GM23338 (cell line): ENCODE results near the gene RTN4RL1. TPM values are rescaled to one million over a fixed set of nuclear protein-coding genes. Genes with fewer than 3 reads are reported as not detected.

Experiments
- ATAC-seq: fragments of 200-7000 bp; cut with Tn5 transposase; 3 replicates; pipeline ENCODE4 v1.9.1; 2020
- DNase-seq: peaks from one replicate; pipeline ENCODE4 v3.0.0-alpha.2; 2015; ENCODE audit warnings: low spot score
- H2AFZ ChIP-seq: fragments of 200-600 bp; sonication (generic); 2 replicates; pipeline ENCODE4 v1.8.0; 2016; ENCODE audit warnings: antibody characterized with exemption, mild to moderate bottlenecking, moderate library complexity
- H3F3A ChIP-seq: fragments of 200-600 bp; sonication (generic); replicated peaks from 2 replicates; pipeline ENCODE4 v1.8.0; 2017; ENCODE audit warnings: antibody characterized with exemption, mixed run types, low read depth
- H3K27ac ChIP-seq: fragments of 200-600 bp; sonication (generic); 2 replicates; pipeline ENCODE4 v1.6.1; 2016; ENCODE audit warnings: low read depth
- H3K27me3 ChIP-seq: fragments of 200-600 bp; sonication (generic); 2 replicates; pipeline ENCODE4 v1.8.0; 2016; ENCODE audit warnings: mild to moderate bottlenecking, mixed run types, moderate library complexity; ENCODE audit not compliant: insufficient read depth
- H3K36me3 ChIP-seq: fragments of 200-600 bp; sonication (generic); 2 replicates; pipeline ENCODE4 v1.8.0; 2016; ENCODE audit warnings: mild to moderate bottlenecking; ENCODE audit not compliant: insufficient read depth
- H3K4me1 ChIP-seq: fragments of 200-600 bp; sonication (generic); 2 replicates; pipeline ENCODE4 v1.8.0; 2016; ENCODE audit warnings: mild to moderate bottlenecking, moderate library complexity; ENCODE audit not compliant: insufficient read depth
- H3K4me2 ChIP-seq: fragments of 200-600 bp; sonication (generic); 2 replicates; pipeline ENCODE4 v1.7.1; 2017; ENCODE audit warnings: mixed run types
- H3K4me3 ChIP-seq: fragments of 200-600 bp; sonication (generic); 2 replicates; pipeline ENCODE4 v1.6.1; 2016; ENCODE audit warnings: mixed run types
- H3K79me2 ChIP-seq: fragments of 200-600 bp; sonication (generic); replicated peaks from 2 replicates; pipeline ENCODE4 v1.8.0; 2017; ENCODE audit warnings: mild to moderate bottlenecking; ENCODE audit not compliant: insufficient read depth
- H3K9me2 ChIP-seq: fragments of 200-600 bp; sonication (generic); 2 replicates; pipeline ENCODE4 v1.8.0; 2017; ENCODE audit not compliant: insufficient read depth
- H4K20me1 ChIP-seq: fragments of 200-600 bp; sonication (generic); replicated peaks from 2 replicates; pipeline ENCODE4 v1.8.0; 2017; ENCODE audit warnings: mild to moderate bottlenecking; ENCODE audit not compliant: insufficient read depth
- H3K27ac Mint-ChIP-seq: 2 replicates; pipeline ENCODE4 v1.8.0; 2020; ENCODE audit warnings: inconsistent platforms, mild to moderate bottlenecking, moderate library complexity, mixed read lengths
- H3K27me3 Mint-ChIP-seq: 3 replicates; pipeline ENCODE4 v1.8.0; 2022; ENCODE audit warnings: low read depth, mild to moderate bottlenecking, moderate library complexity, mixed read lengths, inconsistent platforms; ENCODE audit not compliant: insufficient read depth, poor library complexity
- H3K36me3 Mint-ChIP-seq: 3 replicates; pipeline ENCODE4 v1.8.0; 2021; ENCODE audit warnings: low read depth, mild to moderate bottlenecking, inconsistent platforms, moderate library complexity, mixed read lengths
- H3K4me1 Mint-ChIP-seq: 3 replicates; pipeline ENCODE4 v1.8.0; 2020; ENCODE audit warnings: mild to moderate bottlenecking, inconsistent platforms, mixed read lengths
- H3K4me3 Mint-ChIP-seq: 3 replicates; pipeline ENCODE4 v1.8.0; 2021; ENCODE audit warnings: moderate library complexity, mild to moderate bottlenecking, inconsistent platforms, mixed read lengths
- H3K9me3 Mint-ChIP-seq: 3 replicates; pipeline ENCODE4 v1.8.0; 2020; ENCODE audit warnings: moderate library complexity, mild to moderate bottlenecking, inconsistent platforms, mixed read lengths
- CREB1 ChIP-seq: fragments of 250-450 bp; sonication (Bioruptor Pico); IDR thresholded peaks from 2 replicates; pipeline ENCODE4 v1.5.0; 2020; ENCODE audit warnings: low read depth, mild to moderate bottlenecking, moderate library complexity
- CTCF ChIP-seq, 2 experiments: fragments of 200-600 bp in 1 of 2; sonication (generic) in 1 of 2; conservative IDR thresholded peaks; 2 replicates each; pipeline versions ENCODE4 v1.5.1 to v1.6.1; 2016 to 2017; ENCODE audit warnings: antibody characterized with exemption in 2 of 2, low read depth in 2 of 2, mild to moderate bottlenecking in 2 of 2, moderate library complexity in 1 of 2
- ETS1 ChIP-seq: IDR thresholded peaks from 2 replicates; pipeline ENCODE4 v1.6.1; 2016; ENCODE audit warnings: antibody characterized with exemption
- EZH2 ChIP-seq: fragments of 200-600 bp; sonication (generic); IDR thresholded peaks from one replicate; pipeline ENCODE4 v1.8.0; 2017; ENCODE audit warnings: antibody characterized with exemption, mild to moderate bottlenecking, low read depth; ENCODE audit not compliant: unreplicated experiment
- EZH2phosphoT487 ChIP-seq: fragments of 200-600 bp; sonication (generic); IDR thresholded peaks from one replicate; pipeline ENCODE4 v1.8.1; 2018; ENCODE audit warnings: antibody characterized with exemption; ENCODE audit not compliant: unreplicated experiment
- JUNB ChIP-seq: IDR thresholded peaks from one replicate; pipeline ENCODE4 v1.6.1; 2016; ENCODE audit warnings: antibody characterized with exemption; ENCODE audit not compliant: unreplicated experiment
- NANOG ChIP-seq: IDR thresholded peaks from 2 replicates; pipeline ENCODE4 v1.6.1; 2016; ENCODE audit warnings: antibody characterized with exemption, borderline replicate concordance
- POLR2AphosphoS5 ChIP-seq: IDR thresholded peaks from 2 replicates; pipeline ENCODE4 v1.6.1; 2016; ENCODE audit warnings: antibody characterized with exemption, low read depth
- REST ChIP-seq: IDR thresholded peaks from one replicate; pipeline ENCODE4 v1.6.1; 2018; ENCODE audit warnings: antibody characterized with exemption; ENCODE audit not compliant: unreplicated experiment
- STAT1 ChIP-seq: IDR thresholded peaks from one replicate; pipeline ENCODE4 v1.6.1; 2016; ENCODE audit warnings: antibody characterized with exemption; ENCODE audit not compliant: unreplicated experiment
- ZNF114 ChIP-seq: fragments of 250-450 bp; sonication (Bioruptor Pico); IDR thresholded peaks from 2 replicates; pipeline ENCODE4 v1.5.0; 2020; ENCODE audit warnings: mild to moderate bottlenecking, moderate library complexity
- ZNF331 ChIP-seq: fragments of 250-450 bp; sonication (Bioruptor Pico); IDR thresholded peaks from 2 replicates; pipeline ENCODE4 v1.5.0; 2020; ENCODE audit warnings: low read depth, mild to moderate bottlenecking, moderate library complexity
- polyA plus RNA-seq: library from polyadenylated mRNA; unstranded; fragments of >200 nt; fragmentation: Nextera tagmentation; extraction: Ambion mirVana; gene quantifications from 2 replicates; pipeline ENCODE4 v1.2.1, GENCODE V29; 2016
- total RNA-seq: library from RNA; depleted of rRNA; stranded (reverse); fragments of >200 nt; shearing (Covaris generic); gene quantifications from 2 replicates; pipeline ENCODE4 v1.2.3, GENCODE V29; 2014

RTN4RL1 gene
- total and polyA plus RNA-seq, 2 experiments from 2014 or later: 0.17 TPM; not detected in 1

- TF ChIP-seq REST (no peak), POLR2AphosphoS5 (no peak), EZH2 (no peak), JUNB (no peak)
Observed at GRCh38 chr17:1959871-1960544, 65.1 kb downstream of the RTN4RL1 start (continued).

- Histone ChIP-seq H3K4me2 (no peak overlapping the region), H3K4me3 (no peak overlapping the region), H3K27ac (no peak overlapping the region), H3K79me2 (no peaks in the 10 kb centered on the region), H2AFZ (no peak overlapping the region), H3K9me2 (no peaks in the 10 kb centered on the region), H3K27me3 (no peaks in the 10 kb centered on the region), H4K20me1 (no peaks in the 10 kb centered on the region), H3K36me3 (no peaks in the 10 kb centered on the region), H3K4me1 (peaks cover 9% of the 10 kb centered on the region), H3F3A (peaks cover 5% of the 10 kb centered on the region; the same call in 1 of the 2 replicates)
- Mint-ChIP-seq H3K36me3 (no peaks in the 10 kb centered on the region), H3K27ac (no peak overlapping the region), H3K4me3 (no peak overlapping the region), H3K9me3 (no peaks in the 10 kb centered on the region; the same call in 2 of the 3 replicates), H3K4me1 (peaks cover 17% of the 10 kb centered on the region), H3K27me3 (peaks cover 15% of the 10 kb centered on the region)
- no peak for DNase-seq
- no peak for TF ChIP-seq CTCF (conservative IDR thresholded peaks at IDR 0.05; ENCODE audit: low read depth in 2 of 2)
- no peak for TF ChIP-seq NANOG
- TF ChIP-seq CREB1 (CRISPR knock-in tag): no peak
- TF ChIP-seq POLR2AphosphoS5: no peak
- no peak for TF ChIP-seq ETS1
- TF ChIP-seq EZH2phosphoT487: no peak
- TF ChIP-seq ZNF114 (CRISPR knock-in tag): no peak
- TF ChIP-seq STAT1: no peak
- TF ChIP-seq ZNF331 (CRISPR knock-in tag): no peak
- TF ChIP-seq EZH2: no peak
- ATAC-seq: no peak
Observed at GRCh38 chr17:1958134-1958881, 66.8 kb downstream of the RTN4RL1 start.
